IMR-90 (cell line): ENCODE measurements around the gene RBMS3. TPM values are rescaled to one million over a fixed set of nuclear protein-coding genes. Genes with fewer than 3 reads are reported as not detected.

Experiments
- ATAC-seq: fragments of 200-7000 bp; cut with Tn5 transposase; 2 replicates; pipeline ENCODE4 v1.9.1; 2020; ENCODE audit warnings: low read depth, mild to moderate bottlenecking, moderate library complexity
- BruUV-seq: library from RNA; stranded (reverse); fragments of 400-500 nt; replicated peaks from 2 replicates; lab custom pipeline; 2021; lab: Mats Ljungman, UMichigan
- CTCF ChIA-PET: fragments of 300-600 bp; formaldehyde crosslinking; extraction: SDS; loops from one replicate; lab custom pipeline; 2021; ENCODE audit warnings: antibody characterized with exemption; lab: Yijun Ruan, JAX
- POLR2A ChIA-PET: fragments of 300-600 bp; sonication (Branson Sonifier 250); formaldehyde crosslinking; loops from one replicate; lab custom pipeline; 2022; ENCODE audit warnings: antibody characterized with exemption; ENCODE audit not compliant: unreplicated experiment; lab: Charles Lee
- DNase-seq: peaks from one replicate; pipeline ENCODE4 v3.0.0; 2013
- H2AFZ ChIP-seq: replicated peaks from 2 replicates; pipeline ENCODE3; 2013; ENCODE audit warnings: low read length, mild to moderate bottlenecking; ENCODE audit not compliant: poor library complexity
- H2AK5ac ChIP-seq: 2 replicates; pipeline ENCODE4 v1.6.1; 2013; ENCODE audit warnings: low read depth, low read length, inconsistent platforms
- H2AK9ac ChIP-seq: replicated peaks from 2 replicates; pipeline ENCODE3; 2013; ENCODE audit warnings: mild to moderate bottlenecking, low read depth, low read length, moderate library complexity; ENCODE audit not compliant: poor library complexity
- H2BK120ac ChIP-seq: 2 replicates; pipeline ENCODE4 v1.6.1; 2013; ENCODE audit warnings: low read depth, low read length, inconsistent platforms
- H2BK15ac ChIP-seq: 3 replicates; pipeline ENCODE4 v1.6.1; 2013; ENCODE audit warnings: low read depth, low read length, inconsistent platforms
- H2BK20ac ChIP-seq: 2 replicates; pipeline ENCODE4 v1.6.1; 2013; ENCODE audit warnings: low read depth, mild to moderate bottlenecking, inconsistent platforms, low read length, moderate library complexity
- H2BK5ac ChIP-seq: 2 replicates; pipeline ENCODE4 v1.6.1; 2013; ENCODE audit warnings: mild to moderate bottlenecking, low read depth, low read length, inconsistent platforms; ENCODE audit not compliant: poor library complexity, severe bottlenecking
- H3K14ac ChIP-seq: replicated peaks from 2 replicates; pipeline ENCODE4 v1.6.1; 2013; ENCODE audit warnings: low read depth, low read length, inconsistent platforms
- H3K18ac ChIP-seq: 2 replicates; pipeline ENCODE4 v1.6.1; 2013; ENCODE audit warnings: low read depth, low read length, control low read depth
- H3K23ac ChIP-seq: 2 replicates; pipeline ENCODE4 v1.6.1; 2013; ENCODE audit warnings: low read depth, low read length, inconsistent platforms
- H3K27ac ChIP-seq: 2 replicates; pipeline ENCODE4 v1.5.1; 2013; ENCODE audit warnings: mild to moderate bottlenecking, control low read depth, low read length; ENCODE audit not compliant: insufficient read depth
- H3K27me3 ChIP-seq: 2 replicates; pipeline ENCODE4 v1.6.1; 2013; ENCODE audit warnings: low read length; ENCODE audit not compliant: control insufficient read depth, insufficient read depth
- H3K36me3 ChIP-seq: 2 replicates; pipeline ENCODE4 v1.6.1; 2013; ENCODE audit warnings: low read length, mixed read lengths; ENCODE audit not compliant: control insufficient read depth, insufficient read depth
- H3K4ac ChIP-seq: 2 replicates; pipeline ENCODE4 v1.6.1; 2013; ENCODE audit warnings: low read depth, low read length, inconsistent platforms
- H3K4me1 ChIP-seq: 2 replicates; pipeline ENCODE4 v1.6.1; 2013; ENCODE audit warnings: low read length, mixed read lengths; ENCODE audit not compliant: control insufficient read depth, insufficient read depth
- H3K4me2 ChIP-seq: 2 replicates; pipeline ENCODE4 v1.6.1; 2013; ENCODE audit warnings: low read depth, mild to moderate bottlenecking, control low read depth, low read length, moderate library complexity
- H3K4me3 ChIP-seq: 2 replicates; pipeline ENCODE4 v1.5.1; 2013; ENCODE audit warnings: low read depth, mild to moderate bottlenecking, control low read depth, low read length, moderate library complexity; ENCODE audit not compliant: insufficient read depth
- H3K56ac ChIP-seq: 2 replicates; pipeline ENCODE4 v1.6.1; 2013; ENCODE audit warnings: low read length, inconsistent platforms; ENCODE audit not compliant: insufficient read depth; ENCODE audit errors: extremely low read depth
- H3K79me1 ChIP-seq, 2 experiments: 2 replicates each; pipeline ENCODE4 v1.6.1; 2013; ENCODE audit warnings: low read length in 2 of 2, inconsistent platforms in 1 of 2, low read depth in 1 of 2
- H3K9ac ChIP-seq: 2 replicates; pipeline ENCODE4 v1.6.1; 2013; ENCODE audit warnings: low read depth, low read length, control low read depth
- H3K9me1 ChIP-seq: 2 replicates; pipeline ENCODE4 v1.6.1; 2013; ENCODE audit warnings: low read length, inconsistent platforms; ENCODE audit not compliant: insufficient read depth
- H3K9me3 ChIP-seq: 2 replicates; pipeline ENCODE4 v1.6.1; 2013; ENCODE audit warnings: low read length; ENCODE audit not compliant: control insufficient read depth, insufficient read depth
- H4K20me1 ChIP-seq: 2 replicates; pipeline ENCODE4 v1.6.1; 2013; ENCODE audit warnings: low read length, inconsistent platforms; ENCODE audit not compliant: insufficient read depth
- H4K5ac ChIP-seq: 2 replicates; pipeline ENCODE4 v1.6.1; 2013; ENCODE audit warnings: mild to moderate bottlenecking, low read depth, low read length, control low read depth
- H4K8ac ChIP-seq, 2 experiments: 2 replicates each; pipeline ENCODE4 v1.6.1; 2013; ENCODE audit warnings: low read depth in 2 of 2, low read length in 2 of 2, control low read depth in 1 of 2, inconsistent platforms in 1 of 2
- H4K91ac ChIP-seq: 2 replicates; pipeline ENCODE4 v1.6.1; 2013; ENCODE audit warnings: low read depth, low read length, inconsistent platforms; ENCODE audit not compliant: insufficient read depth
- BHLHE40 ChIP-seq: fragments of 150-350 bp; IDR thresholded peaks from 2 replicates; pipeline ENCODE4 v1.6.1; 2016; ENCODE audit warnings: mild to moderate bottlenecking, low read depth, low read length
- CEBPB ChIP-seq: IDR thresholded peaks from 2 replicates; pipeline ENCODE4 v1.6.1; 2012; ENCODE audit warnings: low read depth, low read length, improper control_type of control experiment
- CHD1 ChIP-seq: IDR thresholded peaks from 2 replicates; pipeline ENCODE4 v1.6.1; 2012; ENCODE audit warnings: low read depth, low read length, improper control_type of control experiment
- ELK1 ChIP-seq: fragments of 150-350 bp; IDR thresholded peaks from 2 replicates; pipeline ENCODE4 v1.6.1; 2016; ENCODE audit warnings: low read depth, mild to moderate bottlenecking, low read length, moderate library complexity, borderline replicate concordance
- FOS ChIP-seq: fragments of 150-350 bp; IDR thresholded peaks from 2 replicates; pipeline ENCODE4 v1.6.1; 2016; ENCODE audit warnings: low read depth, low read length
- MAFK ChIP-seq: IDR thresholded peaks from 2 replicates; pipeline ENCODE4 v1.6.1; 2012; ENCODE audit warnings: low read depth, low read length, improper control_type of control experiment
- MAZ ChIP-seq: IDR thresholded peaks from 2 replicates; pipeline ENCODE4 v1.6.1; 2012; ENCODE audit warnings: low read depth, mild to moderate bottlenecking, low read length, improper control_type of control experiment, moderate library complexity, borderline replicate concordance
- MXI1 ChIP-seq: IDR thresholded peaks from 2 replicates; pipeline ENCODE4 v1.6.1; 2012; ENCODE audit warnings: low read depth, mild to moderate bottlenecking, low read length, moderate library complexity, borderline replicate concordance
- NFE2L2 ChIP-seq: fragments of 150-350 bp; IDR thresholded peaks from 2 replicates; pipeline ENCODE4 v1.6.1; 2016; ENCODE audit warnings: low read depth, mild to moderate bottlenecking, low read length
- POLR2A ChIP-seq: IDR thresholded peaks from 2 replicates; pipeline ENCODE4 v1.6.1; 2012; ENCODE audit warnings: mild to moderate bottlenecking, low read depth, low read length
- RAD21 ChIP-seq: IDR thresholded peaks from 2 replicates; pipeline ENCODE4 v1.6.1; 2012; ENCODE audit warnings: low read length, improper control_type of control experiment
- RCOR1 ChIP-seq: IDR thresholded peaks from 2 replicates; pipeline ENCODE4 v1.6.1; 2012; ENCODE audit warnings: mild to moderate bottlenecking, low read length, improper control_type of control experiment; ENCODE audit not compliant: insufficient replicate concordance
- RFX5 ChIP-seq: IDR thresholded peaks from 2 replicates; pipeline ENCODE4 v1.8.0; 2012; ENCODE audit warnings: low read depth, mild to moderate bottlenecking, low read length, moderate library complexity
- SMC3 ChIP-seq: fragments of 150-350 bp; IDR thresholded peaks from 2 replicates; pipeline ENCODE4 v1.6.1; 2016; ENCODE audit warnings: low read depth, mild to moderate bottlenecking, antibody characterized with exemption, low read length, moderate library complexity
- USF2 ChIP-seq: fragments of 150-350 bp; IDR thresholded peaks from 2 replicates; pipeline ENCODE4 v1.6.1; 2017; ENCODE audit warnings: mild to moderate bottlenecking, antibody characterized with exemption, low read length, low read depth
- dilution Hi-C: fragments of 300-500 bp; cut with HindIII; formaldehyde crosslinking; loops from one replicate; pipeline ENCODE4 v1.14.3; 2018; ENCODE audit warnings: low sequenced_read_pairs; ENCODE audit not compliant: unreplicated experiment
- in situ Hi-C: fragments of 300-500 bp; cut with MboI; formaldehyde crosslinking; loops from 3 replicates; pipeline ENCODE4 v1.14.3; 2019; ENCODE audit warnings: low sequenced_read_pairs, inconsistent platforms, mixed read lengths
- intact Hi-C: fragments of 100-400 bp; cut with micrococcal nuclease; formaldehyde crosslinking; loops from 2 replicates; pipeline ENCODE4 v1.10.0; 2022
- polyA plus RNA-seq, 3 experiments: library from polyadenylated mRNA; depleted of rRNA; stranded (reverse); fragments of >200 nt; gene quantifications; 2 replicates each; pipeline ENCODE4 v1.2.3, GENCODE V29; 2012; ENCODE audit warnings: low replicate concordance in 1 of 3
- total RNA-seq: library from RNA; depleted of rRNA; stranded (reverse); fragments of >200 nt; gene quantifications from 2 replicates; pipeline ENCODE4 v1.2.3, GENCODE V29; 2012
- TF ChIP-seq, protein P1 (sequence below): conservative IDR thresholded peaks from 2 replicates; pipeline ENCODE4 v1.5.1; 2012; ENCODE audit warnings: mild to moderate bottlenecking, low read depth, low read length, improper control_type of control experiment

The RBMS3 gene
- total and polyA plus RNA-seq, 2 of the 4 experiments (the other 2 are of a cell fraction) = 15.2 to 127 TPM

- Histone ChIP-seq H4K20me1 (peaks cover 16% of the 10 kb centered on the region), H2BK15ac (no peak overlapping the region), H2AFZ (no peak overlapping the region), H4K5ac (no peak overlapping the region), H2BK5ac (no peak overlapping the region), H2AK9ac (no peak overlapping the region), H3K4me1 (no peaks in the 10 kb centered on the region; the same call in 1 of the 2 replicates), H3K4me2 (no peak overlapping the region), H3K9me3 (no peaks in the 10 kb centered on the region), H2AK5ac (no peak overlapping the region), H3K9ac (no peak overlapping the region), H3K9me1 (0 out of 2 replicates have a peak, but pooled peaks cover 3% of the 10 kb centered on the region), H3K36me3 (no peaks in the 10 kb centered on the region; the same call in 1 of the 2 replicates), H3K14ac (no peak overlapping the region), H3K4me3 (no peak overlapping the region), H3K56ac (no peak overlapping the region), H3K27ac (no peak overlapping the region), H3K27me3 (no peaks in the 10 kb centered on the region), H2BK20ac (no peak overlapping the region), H3K79me1 (peaks cover 37 to 46% of the 10 kb centered on the region in 2 experiments), H3K4ac (no peak overlapping the region), H4K91ac (no peak overlapping the region), H2BK120ac (no peak overlapping the region), H3K18ac (no peak overlapping the region), H4K8ac (no peak overlapping the region), H3K23ac (no peak overlapping the region)
- in situ Hi-C loops = no loop called here
- CTCF ChIA-PET = no interaction called here
- TF ChIP-seq MAZ (no peak), MAFK (no peak), CHD1 (no peak), POLR2A (no peak), ELK1 (no peak), NFE2L2 (no peak), FOS (no peak), RFX5 (no peak), USF2 (no peak), MXI1 (no peak), CEBPB (no peak), SMC3 (no peak), RCOR1 (no peak), RAD21 (no peak), BHLHE40 (no peak)
- TF ChIP-seq, protein P1, sequence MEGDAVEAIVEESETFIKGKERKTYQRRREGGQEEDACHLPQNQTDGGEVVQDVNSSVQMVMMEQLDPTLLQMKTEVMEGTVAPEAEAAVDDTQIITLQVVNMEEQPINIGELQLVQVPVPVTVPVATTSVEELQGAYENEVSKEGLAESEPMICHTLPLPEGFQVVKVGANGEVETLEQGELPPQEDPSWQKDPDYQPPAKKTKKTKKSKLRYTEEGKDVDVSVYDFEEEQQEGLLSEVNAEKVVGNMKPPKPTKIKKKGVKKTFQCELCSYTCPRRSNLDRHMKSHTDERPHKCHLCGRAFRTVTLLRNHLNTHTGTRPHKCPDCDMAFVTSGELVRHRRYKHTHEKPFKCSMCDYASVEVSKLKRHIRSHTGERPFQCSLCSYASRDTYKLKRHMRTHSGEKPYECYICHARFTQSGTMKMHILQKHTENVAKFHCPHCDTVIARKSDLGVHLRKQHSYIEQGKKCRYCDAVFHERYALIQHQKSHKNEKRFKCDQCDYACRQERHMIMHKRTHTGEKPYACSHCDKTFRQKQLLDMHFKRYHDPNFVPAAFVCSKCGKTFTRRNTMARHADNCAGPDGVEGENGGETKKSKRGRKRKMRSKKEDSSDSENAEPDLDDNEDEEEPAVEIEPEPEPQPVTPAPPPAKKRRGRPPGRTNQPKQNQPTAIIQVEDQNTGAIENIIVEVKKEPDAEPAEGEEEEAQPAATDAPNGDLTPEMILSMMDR = no peak
- POLR2A ChIA-PET = no interaction called here
- no TSS peak for BruUV-seq
- DNase-seq (no peak), ATAC-seq (no peak)
- dilution Hi-C loops = no loop called here
- intact Hi-C loops = no loop called here
Observed at GRCh38 chr3:29374226-29374625, 93.4 kb downstream of the RBMS3 start.
